Measurements from ENCODE around the gene TBC1D10B.

TBC1D10B gene

DNA sequence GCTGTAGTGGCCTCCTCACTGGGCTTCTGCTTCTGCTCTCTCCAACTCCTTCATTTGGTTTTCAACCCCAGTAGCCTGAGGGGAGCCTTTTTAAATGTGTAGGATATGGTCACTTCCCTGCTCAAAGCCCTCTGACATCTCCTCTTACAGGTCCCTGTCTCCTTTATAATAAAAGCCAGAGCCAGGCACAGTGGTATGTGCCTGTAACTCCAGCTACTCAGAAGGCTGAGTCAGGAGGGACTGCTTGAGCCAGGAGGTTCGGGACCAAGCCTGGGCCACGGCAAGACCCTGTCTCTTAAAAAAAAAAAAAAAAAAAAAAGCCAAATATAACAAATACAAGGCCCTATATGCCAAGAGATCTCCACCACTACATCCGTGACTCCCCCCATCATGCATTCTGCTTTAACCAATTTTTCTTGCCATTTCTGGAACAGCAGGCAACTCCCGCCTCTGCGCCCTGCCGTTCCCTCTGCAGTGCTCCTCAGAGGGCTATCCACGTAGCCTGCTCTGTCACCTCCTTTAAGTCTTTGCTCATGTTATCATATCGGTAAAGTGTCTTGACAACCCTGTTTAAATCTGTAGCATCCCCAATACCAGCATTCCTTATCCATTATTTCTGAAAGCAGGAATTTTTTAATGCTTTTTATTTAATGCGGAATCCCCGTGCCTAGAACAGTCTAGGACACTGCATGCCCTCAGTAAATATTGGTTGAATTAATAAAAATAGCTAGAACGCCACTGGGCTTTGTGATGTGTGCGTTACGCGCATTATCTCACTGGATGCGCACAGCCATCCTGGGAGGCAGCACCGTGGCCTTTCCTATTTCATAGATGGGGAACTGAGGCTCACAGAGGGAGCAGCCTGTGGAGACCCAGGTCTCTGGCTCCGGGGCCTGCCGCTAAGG, 46.6 kb upstream of the TBC1D10B start:
- peak overlapping the region; percentile 60 to 74 for H3K4me3 ChIP-seq (ENCODE audit: insufficient read depth in 1 of 2, low read depth in 1 of 2, low read length in 2 of 2)
- no peak overlapping the region for H3K27ac ChIP-seq (ENCODE audit: low read length, poor library complexity, severe bottlenecking)
- H3K9me3 ChIP-seq (ENCODE audit: control insufficient read depth, low read length): no peaks in the 10 kb centered on the region
- DNase-seq: no peak
- peak overlapping the region; percentile 42 for H4K8ac ChIP-seq (ENCODE audit: low read length)
- H3K9ac ChIP-seq (ENCODE audit: low read length): peak overlapping the region; percentile 70
- no peak overlapping the region for H2AK5ac ChIP-seq (ENCODE audit: low read length, severe bottlenecking)
- H3K23ac ChIP-seq (ENCODE audit: low read length in 2 of 2): no peak overlapping the region
- WGBS: 81% methylated on average over 18 of the region's 18 CpGs
- peak overlapping the region; percentile 46 for H2AFZ ChIP-seq (ENCODE audit: low read depth, low read length)
- H2BK5ac ChIP-seq (ENCODE audit: low read depth, low read length, poor library complexity, severe bottlenecking): no peak overlapping the region
- H3K4ac ChIP-seq (ENCODE audit: low read depth in 1 of 2, low read length in 2 of 2): no peak overlapping the region
- H3K4me2 ChIP-seq (ENCODE audit: low read length, poor library complexity, severe bottlenecking): peak overlapping the region; percentile 74
- H4K91ac ChIP-seq (ENCODE audit: low read length): peak overlapping the region; percentile 72
- peaks cover 21 to 42% of the 10 kb centered on the region in 2 experiments for H3K36me3 ChIP-seq (ENCODE audit: control insufficient read depth in 1 of 2, insufficient read depth in 2 of 2, low read depth in 1 of 2, low read length in 2 of 2)
- H3K18ac ChIP-seq (ENCODE audit: low read depth in 1 of 2, low read length in 2 of 2): peak overlapping the region in 1 of 2 experiments; percentile 71
- H3K14ac ChIP-seq (ENCODE audit: low read length in 2 of 2): no peak overlapping the region
- peaks cover 18% of the 10 kb centered on the region for H3K79me1 ChIP-seq (replicated peaks; ENCODE audit: low read length, poor library complexity, severe bottlenecking)
- H2BK120ac ChIP-seq (ENCODE audit: low read depth, low read length): no peak overlapping the region
- peaks cover 19% of the 10 kb centered on the region for H3K4me1 ChIP-seq (ENCODE audit: control insufficient read depth, insufficient read depth, low read depth, low read length)
- H3K27me3 ChIP-seq (ENCODE audit: control insufficient read depth in 1 of 2, insufficient read depth in 1 of 2, low read length in 2 of 2): no peaks in the 10 kb centered on the region
- H2BK12ac ChIP-seq (ENCODE audit: low read length in 2 of 2): no peak overlapping the region
- H2BK15ac ChIP-seq (ENCODE audit: low read depth, poor library complexity, severe bottlenecking): peak overlapping the region; percentile 63

DNA sequence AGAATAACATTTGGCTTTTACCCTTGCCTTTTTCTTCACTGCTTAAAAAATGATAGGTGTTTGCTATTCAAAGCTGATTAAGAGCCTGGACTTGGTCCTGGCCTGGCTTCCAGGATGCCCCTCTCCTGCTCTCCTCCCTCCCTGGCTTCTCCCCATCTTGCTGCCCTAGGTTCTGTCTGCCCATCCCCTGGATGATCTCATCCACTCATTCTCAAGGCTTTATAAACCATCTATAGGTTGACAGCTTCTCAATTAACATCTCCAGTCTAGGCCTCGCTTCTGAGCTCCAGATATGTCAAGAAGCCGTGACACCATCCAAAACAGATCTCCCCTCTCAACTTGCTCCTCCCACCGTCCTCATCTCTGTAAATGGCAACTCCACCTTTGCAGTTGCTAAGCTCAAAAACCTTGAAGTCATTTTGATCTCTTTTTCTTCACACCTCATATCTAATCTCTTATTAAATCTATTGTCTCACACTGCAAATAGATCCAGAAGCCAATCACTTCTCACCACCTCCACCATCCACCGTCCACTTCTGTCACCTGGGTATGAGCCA, 45.8 kb upstream of the TBC1D10B start:
- H3K36me3 ChIP-seq (ENCODE audit: control insufficient read depth in 1 of 2, insufficient read depth in 2 of 2, low read depth in 1 of 2, low read length in 2 of 2): peaks cover 27 to 45% of the 10 kb centered on the region in 2 experiments
- H2AFZ ChIP-seq (ENCODE audit: low read depth, low read length): no peak overlapping the region
- H3K4me3 ChIP-seq (ENCODE audit: insufficient read depth in 1 of 2, low read depth in 1 of 2, low read length in 2 of 2): no peak overlapping the region
- DNase-seq: no peak
- H3K9me3 ChIP-seq (ENCODE audit: control insufficient read depth, low read length): no peaks in the 10 kb centered on the region
- no peak overlapping the region for H2AK5ac ChIP-seq (ENCODE audit: low read length, severe bottlenecking)
- WGBS: 95% methylated on average over 4 of the region's 4 CpGs
- peaks cover 20% of the 10 kb centered on the region for H3K4me1 ChIP-seq (ENCODE audit: control insufficient read depth, insufficient read depth, low read depth, low read length)
- H2BK120ac ChIP-seq (ENCODE audit: low read depth, low read length): no peak overlapping the region
- no peak overlapping the region for H3K4ac ChIP-seq (ENCODE audit: low read depth in 1 of 2, low read length in 2 of 2)
- no peak overlapping the region for H3K23ac ChIP-seq (ENCODE audit: low read length in 2 of 2)
- H3K79me1 ChIP-seq (replicated peaks; ENCODE audit: low read length, poor library complexity, severe bottlenecking): peaks cover 25% of the 10 kb centered on the region
- no peak overlapping the region for H3K14ac ChIP-seq (ENCODE audit: low read length in 2 of 2)
- no peak overlapping the region for H3K4me2 ChIP-seq (ENCODE audit: low read length, poor library complexity, severe bottlenecking)
- no peak overlapping the region for H3K27ac ChIP-seq (ENCODE audit: low read length, poor library complexity, severe bottlenecking)
- H4K91ac ChIP-seq (ENCODE audit: low read length): no peak overlapping the region
- no peak overlapping the region for H2BK15ac ChIP-seq (ENCODE audit: low read depth, poor library complexity, severe bottlenecking)
- no peak overlapping the region for H2BK12ac ChIP-seq (ENCODE audit: low read length in 2 of 2)
- H3K27me3 ChIP-seq (ENCODE audit: control insufficient read depth in 1 of 2, insufficient read depth in 1 of 2, low read length in 2 of 2): no peaks in the 10 kb centered on the region
- H2BK5ac ChIP-seq (ENCODE audit: low read depth, low read length, poor library complexity, severe bottlenecking): no peak overlapping the region
- H4K8ac ChIP-seq (ENCODE audit: low read length): no peak overlapping the region
- no peak overlapping the region for H3K18ac ChIP-seq (ENCODE audit: low read depth in 1 of 2, low read length in 2 of 2)
- peak overlapping the region; percentile 22 for H3K9ac ChIP-seq (ENCODE audit: low read length)

DNA sequence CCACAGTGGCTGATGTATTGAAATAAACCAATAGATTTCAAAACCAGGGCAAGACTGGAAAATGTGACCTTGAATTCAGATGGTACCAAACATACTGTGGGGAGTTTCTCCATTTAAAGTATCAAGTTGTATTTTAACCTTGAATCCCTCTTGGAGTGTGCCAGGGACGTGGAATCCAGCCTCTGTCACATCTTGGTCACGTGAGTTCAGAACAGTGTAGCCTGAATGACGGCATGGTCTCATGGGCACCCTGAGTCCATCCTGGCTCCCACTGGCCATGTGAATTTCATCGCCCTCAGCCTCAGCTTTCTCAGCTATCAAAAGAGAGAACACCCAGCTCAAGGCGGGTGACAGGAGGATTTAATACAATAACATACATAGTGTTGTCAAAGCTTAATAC, 43.9 kb upstream of the TBC1D10B start:
- WGBS: 98% methylated on average over 3 of the region's 5 CpGs
- no peak for DNase-seq
- Histone ChIP-seq H4K91ac (ENCODE audit: low read length) (no peak overlapping the region), H2BK120ac (ENCODE audit: low read depth, low read length) (no peak overlapping the region), H3K9me3 (ENCODE audit: control insufficient read depth, low read length) (no peaks in the 10 kb centered on the region), H2BK15ac (ENCODE audit: low read depth, poor library complexity, severe bottlenecking) (no peak overlapping the region), H2BK5ac (ENCODE audit: low read depth, low read length, poor library complexity, severe bottlenecking) (no peak overlapping the region), H3K4ac (ENCODE audit: low read depth in 1 of 2, low read length in 2 of 2) (no peak overlapping the region), H3K9ac (ENCODE audit: low read length) (no peak overlapping the region), H2AK5ac (ENCODE audit: low read length, severe bottlenecking) (no peak overlapping the region), H3K27me3 (ENCODE audit: control insufficient read depth in 1 of 2, insufficient read depth in 1 of 2, low read length in 2 of 2) (no peaks in the 10 kb centered on the region), H4K8ac (ENCODE audit: low read length) (no peak overlapping the region), H3K23ac (ENCODE audit: low read length in 2 of 2) (no peak overlapping the region), H2BK12ac (ENCODE audit: low read length in 2 of 2) (no peak overlapping the region), H3K27ac (ENCODE audit: low read length, poor library complexity, severe bottlenecking) (no peak overlapping the region), H2AFZ (ENCODE audit: low read depth, low read length) (no peak overlapping the region), H3K4me1 (ENCODE audit: control insufficient read depth, insufficient read depth, low read depth, low read length) (peaks cover 25% of the 10 kb centered on the region), H3K18ac (ENCODE audit: low read depth in 1 of 2, low read length in 2 of 2) (no peak overlapping the region), H3K14ac (ENCODE audit: low read length in 2 of 2) (no peak overlapping the region), H3K4me2 (ENCODE audit: low read length, poor library complexity, severe bottlenecking) (no peak overlapping the region), H3K4me3 (ENCODE audit: insufficient read depth in 1 of 2, low read depth in 1 of 2, low read length in 2 of 2) (no peak overlapping the region), H3K79me1 (replicated peaks; ENCODE audit: low read length, poor library complexity, severe bottlenecking) (peaks cover 28% of the 10 kb centered on the region), H3K36me3 (ENCODE audit: control insufficient read depth in 1 of 2, insufficient read depth in 2 of 2, low read depth in 1 of 2, low read length in 2 of 2) (peaks cover 30 to 46% of the 10 kb centered on the region in 2 experiments)

DNA sequence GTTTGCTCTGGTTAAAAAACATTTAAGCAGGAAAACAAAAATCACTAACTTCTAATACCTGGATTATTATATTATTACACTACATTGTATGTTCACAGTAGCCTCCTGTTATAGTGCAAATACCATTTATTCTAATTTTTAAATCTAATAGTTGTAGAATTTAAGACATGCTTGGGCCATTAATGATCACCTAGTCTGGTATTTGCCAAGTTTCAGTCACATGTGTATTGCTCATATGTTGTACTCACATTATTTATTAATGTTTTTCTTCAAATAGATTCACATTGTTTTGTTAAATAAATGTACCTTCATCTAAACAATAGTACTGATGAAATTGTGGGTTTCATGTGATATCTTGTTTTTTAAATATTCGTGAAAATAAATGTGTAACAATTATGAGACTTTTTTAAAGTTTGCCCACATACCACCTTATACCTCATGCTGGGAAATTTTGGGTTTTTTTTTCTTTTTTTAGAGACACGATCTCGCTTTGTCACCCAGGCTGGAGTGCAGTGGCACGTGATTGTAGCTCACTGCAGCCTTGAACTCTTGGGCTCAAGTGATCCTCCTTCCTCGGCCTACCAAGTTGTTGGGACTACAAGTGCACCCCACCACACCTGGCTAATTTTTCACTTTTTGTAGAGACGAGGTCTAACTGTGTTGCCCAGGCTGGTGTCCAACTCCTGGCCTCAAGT, 43.0 kb upstream of the TBC1D10B start:
- no peak overlapping the region for H2AFZ ChIP-seq (ENCODE audit: low read depth, low read length)
- H2BK5ac ChIP-seq (ENCODE audit: low read depth, low read length, poor library complexity, severe bottlenecking): no peak overlapping the region
- no peak overlapping the region for H3K23ac ChIP-seq (ENCODE audit: low read length in 2 of 2)
- H3K4me1 ChIP-seq (ENCODE audit: control insufficient read depth, insufficient read depth, low read depth, low read length): peaks cover 28% of the 10 kb centered on the region
- no peak overlapping the region for H3K4me2 ChIP-seq (ENCODE audit: low read length, poor library complexity, severe bottlenecking)
- H3K27me3 ChIP-seq (ENCODE audit: control insufficient read depth in 1 of 2, insufficient read depth in 1 of 2, low read length in 2 of 2): no peaks in the 10 kb centered on the region
- H3K9me3 ChIP-seq (ENCODE audit: control insufficient read depth, low read length): no peaks in the 10 kb centered on the region
- DNase-seq: no peak
- H3K27ac ChIP-seq (ENCODE audit: low read length, poor library complexity, severe bottlenecking): peak overlapping the region; percentile 44
- no peak overlapping the region for H4K8ac ChIP-seq (ENCODE audit: low read length)
- no peak overlapping the region for H2BK12ac ChIP-seq (ENCODE audit: low read length in 2 of 2)
- peak overlapping the region; percentile 91 for H2AK5ac ChIP-seq (ENCODE audit: low read length, severe bottlenecking)
- no peak overlapping the region for H4K91ac ChIP-seq (ENCODE audit: low read length)
- peaks cover 29 to 46% of the 10 kb centered on the region in 2 experiments for H3K36me3 ChIP-seq (ENCODE audit: control insufficient read depth in 1 of 2, insufficient read depth in 2 of 2, low read depth in 1 of 2, low read length in 2 of 2)
- no peak overlapping the region for H3K4me3 ChIP-seq (ENCODE audit: insufficient read depth in 1 of 2, low read depth in 1 of 2, low read length in 2 of 2)
- no peak overlapping the region for H3K14ac ChIP-seq (ENCODE audit: low read length in 2 of 2)
- 95% methylated on average over 5 of the region's 6 CpGs for WGBS
- H3K9ac ChIP-seq (ENCODE audit: low read length): peak overlapping the region; percentile 69
- H3K4ac ChIP-seq (ENCODE audit: low read depth in 1 of 2, low read length in 2 of 2): no peak overlapping the region
- no peak overlapping the region for H3K18ac ChIP-seq (ENCODE audit: low read depth in 1 of 2, low read length in 2 of 2)
- H2BK120ac ChIP-seq (ENCODE audit: low read depth, low read length): no peak overlapping the region
- H2BK15ac ChIP-seq (ENCODE audit: low read depth, poor library complexity, severe bottlenecking): no peak overlapping the region
- peaks cover 26% of the 10 kb centered on the region for H3K79me1 ChIP-seq (replicated peaks; ENCODE audit: low read length, poor library complexity, severe bottlenecking)

All from mesenchymal stem cell (in vitro differentiated cells and primary cell).